ENCODE data around the gene ZNF37A.
"Not testable (repeated sequence)": the region's sequence is repeated elsewhere in the genome, so short reads cannot be mapped to it uniquely, and the experiment has no call there.

The ZNF37A gene

GRCh38 chr10:38094158-38094926 is at the start of gene ZNF37A:
TSS of gene ZNF37A (plus strand) at chr10:38094337. CDS start at chr10:38096618, 2,281 bp downstream.
- DNase-seq (ENCODE audit: low read depth, low spot score): peak; percentile 92

DNA sequence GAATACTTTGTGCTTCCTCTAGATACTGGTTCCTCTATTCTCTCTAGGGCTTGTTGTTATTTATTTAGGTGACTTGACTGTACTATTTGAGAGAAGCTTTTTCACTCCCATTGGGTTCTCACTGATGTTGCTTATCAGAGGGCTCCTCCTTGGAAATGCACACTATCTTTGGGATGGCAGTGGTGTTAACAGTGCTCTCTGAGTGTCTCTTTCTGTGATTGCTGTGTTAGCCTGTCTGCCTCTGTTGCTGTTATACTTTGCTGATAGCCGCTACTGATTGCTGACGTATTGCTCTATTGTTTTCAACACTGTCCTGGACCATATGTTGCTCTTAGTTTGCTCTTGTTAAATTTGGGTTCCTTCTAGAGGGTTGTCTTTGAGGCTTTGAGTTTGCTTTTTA is 49.0 kb upstream of the ZNF37A start:
- no peak for DNase-seq (ENCODE audit: low read depth, low spot score)

DNA sequence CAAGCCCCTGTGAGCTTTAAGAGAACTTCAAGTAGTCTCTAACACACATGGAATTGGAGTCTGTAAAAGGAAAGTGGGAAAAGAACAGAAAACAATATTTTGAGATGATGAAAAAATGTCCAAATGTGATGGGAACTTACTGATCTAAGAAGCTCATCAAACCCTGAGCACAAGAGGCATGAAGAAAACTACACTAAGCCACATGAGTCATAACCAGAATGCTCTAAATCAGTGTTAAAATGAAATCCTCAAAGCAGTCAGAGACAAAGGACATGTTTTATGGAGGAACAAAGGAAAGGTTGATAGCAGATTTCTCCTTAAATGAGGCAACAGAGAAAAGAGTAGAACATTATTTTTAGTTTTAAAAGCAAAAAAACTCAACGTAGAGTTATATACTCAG is 46.5 kb upstream of the ZNF37A start:
- DNase-seq (ENCODE audit: low read depth, low spot score): no peak

DNA sequence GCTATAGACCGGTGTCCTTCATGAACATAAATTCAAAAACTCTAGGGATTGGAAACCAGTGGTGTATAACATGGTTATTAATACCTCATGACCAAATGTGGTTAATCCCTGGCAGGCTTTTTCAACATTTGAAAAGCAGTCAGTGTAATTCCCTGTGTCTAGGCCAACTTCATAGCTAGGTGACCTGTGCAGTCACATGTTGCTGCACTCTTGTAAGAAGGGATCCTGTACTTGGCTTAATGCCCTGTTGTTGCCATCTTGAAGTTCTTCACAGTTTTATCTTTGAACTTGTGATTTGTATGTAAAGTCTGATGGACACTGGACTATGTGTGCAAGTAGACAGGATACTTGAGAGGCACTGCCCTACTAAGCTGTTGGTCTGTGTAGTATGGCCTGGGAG is 43.9 kb upstream of the ZNF37A start:
- no peak for DNase-seq (ENCODE audit: low read depth, low spot score)

DNA sequence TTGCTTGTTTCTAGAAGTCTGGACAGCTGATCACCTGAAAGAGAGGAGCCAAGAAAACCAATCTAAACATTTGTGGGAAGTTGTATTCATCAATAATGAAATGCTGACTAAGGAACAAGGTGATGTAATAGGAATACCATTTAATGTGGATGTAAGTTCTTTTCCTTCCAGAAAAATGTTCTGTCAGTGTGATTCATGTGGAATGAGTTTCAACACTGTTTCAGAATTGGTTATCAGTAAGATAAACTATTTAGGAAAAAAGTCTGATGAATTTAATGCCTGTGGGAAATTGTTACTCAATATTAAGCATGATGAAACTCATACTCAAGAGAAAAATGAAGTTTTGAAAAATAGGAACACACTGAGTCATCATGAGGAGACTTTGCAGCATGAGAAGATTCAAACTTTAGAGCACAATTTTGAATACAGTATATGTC is 39.8 kb upstream of the ZNF37A start:
- no peak for DNase-seq (ENCODE audit: low read depth, low spot score)

- DNase-seq (ENCODE audit: low read depth, low spot score): not testable (repeated sequence)
Observed at GRCh38 chr10:38055274-38055894, 38.8 kb upstream of the ZNF37A start.

GRCh38 chr10:38069663-38070062 is 24.5 kb upstream of the ZNF37A start:
- DNase-seq (ENCODE audit: low read depth, low spot score): not testable (repeated sequence)

- no peak for DNase-seq (ENCODE audit: low read depth, low spot score)
Observed at GRCh38 chr10:38070501-38070900, 23.6 kb upstream of the ZNF37A start.

DNA sequence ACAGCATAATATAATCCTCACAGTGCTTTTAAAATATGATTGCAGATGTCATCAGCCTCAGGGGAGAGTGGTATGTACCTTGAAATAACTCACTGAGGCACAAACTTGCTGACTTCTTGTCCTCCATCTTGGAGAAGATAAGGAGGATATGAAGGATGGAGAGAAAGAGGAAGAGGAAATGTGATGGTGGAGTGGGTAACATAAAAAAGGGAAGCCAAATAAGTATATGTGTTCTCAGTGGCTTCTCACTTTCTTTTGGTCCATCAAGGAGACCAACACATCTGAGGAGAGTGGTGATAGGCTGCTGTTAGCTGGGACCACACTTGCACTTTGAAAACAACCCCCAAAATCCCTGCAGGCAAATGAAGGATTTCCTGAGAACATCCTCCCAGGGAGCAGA is 21.6 kb upstream of the ZNF37A start:
- no peak for DNase-seq (ENCODE audit: low read depth, low spot score)

- DNase-seq (ENCODE audit: low read depth, low spot score): no peak
Observed at GRCh38 chr10:38076687-38077086, 17.4 kb upstream of the ZNF37A start.

- not testable (repeated sequence) for DNase-seq (ENCODE audit: low read depth, low spot score)
Observed at GRCh38 chr10:38093318-38093717, 819 bp upstream of the ZNF37A start.

DNA sequence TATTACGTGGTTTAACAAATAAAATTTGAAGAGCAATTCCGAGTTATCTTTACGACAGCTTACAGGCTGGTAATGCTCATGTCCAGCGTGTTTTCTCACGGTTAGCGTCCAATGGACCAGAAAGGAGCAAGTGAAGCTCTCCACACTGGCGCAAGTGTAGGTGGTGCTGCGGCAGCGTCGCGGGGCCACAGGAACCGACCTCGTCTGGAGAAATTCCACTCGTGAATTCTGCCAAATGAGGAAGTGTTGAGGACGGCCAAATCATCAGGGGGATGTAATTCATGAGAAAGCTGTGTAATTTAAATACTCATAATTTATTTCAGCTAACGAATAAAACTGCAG is 350 bp upstream of the ZNF37A start:
- DNase-seq (ENCODE audit: low read depth, low spot score): no peak

- DNase-seq (ENCODE audit: low read depth, low spot score): no peak
Observed at GRCh38 chr10:38094927-38095574, 914 bp downstream of the ZNF37A start.

GRCh38 chr10:38102880-38103279 is 8.7 kb downstream of the ZNF37A start:
- DNase-seq (ENCODE audit: low read depth, low spot score): no peak

DNA sequence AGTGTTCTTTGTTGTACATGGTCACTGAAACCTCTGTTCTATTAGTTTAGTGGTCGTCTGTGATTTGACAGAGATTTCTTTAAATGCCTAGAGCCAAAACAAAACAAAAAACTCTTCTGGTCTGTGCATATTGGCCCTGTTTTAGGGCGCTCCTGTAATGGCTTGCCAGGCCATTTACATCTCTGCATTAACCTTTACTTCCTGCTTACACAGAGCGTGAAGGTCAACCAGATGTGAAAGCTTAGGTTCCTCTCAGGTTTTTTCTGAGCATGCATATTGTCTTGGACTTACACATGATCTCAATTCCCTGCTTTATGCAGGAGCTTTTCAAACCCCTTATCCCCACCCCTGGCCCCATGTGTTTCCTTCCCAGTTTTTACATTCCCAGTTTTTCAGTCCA is 9.6 kb downstream of the ZNF37A start:
- DNase-seq (ENCODE audit: low read depth, low spot score): no peak

- no peak for DNase-seq (ENCODE audit: low read depth, low spot score)
Observed at GRCh38 chr10:38112159-38112558, 18.0 kb downstream of the ZNF37A start.

- no peak for DNase-seq (ENCODE audit: low read depth, low spot score)
Observed at GRCh38 chr10:38118072-38118807, 24.1 kb downstream of the ZNF37A start.

GRCh38 chr10:38119038-38119437 is 24.9 kb downstream of the ZNF37A start:
- DNase-seq (ENCODE audit: low read depth, low spot score): no peak

DNA sequence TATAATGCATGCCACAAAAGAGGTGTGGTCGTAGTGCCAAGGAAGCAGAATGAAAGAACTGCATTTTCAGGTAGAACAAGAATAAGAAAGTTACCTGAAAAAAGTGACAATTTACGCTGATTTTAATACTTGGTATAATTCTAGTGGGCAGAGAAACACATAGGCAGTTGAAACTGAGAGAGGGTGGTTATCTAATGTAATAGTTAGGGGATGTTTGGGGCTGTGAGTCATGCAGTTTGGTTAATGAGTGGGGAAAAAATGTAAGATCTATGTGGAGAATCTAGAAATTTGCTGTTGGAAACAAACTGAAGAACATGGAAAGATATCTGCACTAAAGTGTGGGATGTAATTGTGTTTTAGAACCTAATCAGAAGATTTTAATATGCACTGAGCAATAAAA is 33.7 kb downstream of the ZNF37A start:
- no peak for DNase-seq (ENCODE audit: low read depth, low spot score)

GRCh38 chr10:38143587-38143986 is 49.5 kb downstream of the ZNF37A start:
- DNase-seq (ENCODE audit: low read depth, low spot score): no peak

GRCh38 chr10:38146579-38147333 is 52.6 kb downstream of the ZNF37A start:
- no peak for DNase-seq (ENCODE audit: low read depth, low spot score)
